H9 (cell line): ENCODE measurements around the gene SCLY. TPM values are rescaled to one million over a fixed set of nuclear protein-coding genes. Genes with fewer than 3 reads are reported as not detected.

ENCODE experiments used
- DNase-seq: peaks from one replicate; pipeline ENCODE4 v3.0.0-alpha.2; 2017
- H2AFZ ChIP-seq: one replicate; pipeline ENCODE4 v1.6.1; 2013; ENCODE audit warnings: mild to moderate bottlenecking, low read length, control low read depth, moderate library complexity
- H2AK5ac ChIP-seq: 2 replicates; pipeline ENCODE4 v1.6.1; 2013; ENCODE audit warnings: low read length, control low read depth, mixed read lengths; ENCODE audit not compliant: insufficient read length
- H2BK120ac ChIP-seq: one replicate; pipeline ENCODE4 v1.6.1; 2013; ENCODE audit warnings: low read depth, mild to moderate bottlenecking, low read length, control low read depth, inconsistent platforms; ENCODE audit not compliant: poor library complexity, severe bottlenecking
- H2BK12ac ChIP-seq: 2 replicates; pipeline ENCODE4 v1.6.1; 2013; ENCODE audit warnings: low read length, control low read depth, mixed read lengths, low read depth; ENCODE audit not compliant: insufficient read length
- H2BK15ac ChIP-seq: 2 replicates; pipeline ENCODE4 v1.6.1; 2013; ENCODE audit warnings: low read depth, low read length, control low read depth
- H2BK20ac ChIP-seq: one replicate; pipeline ENCODE4 v1.6.1; 2013; ENCODE audit warnings: low read depth, mild to moderate bottlenecking, low read length, control low read depth, inconsistent platforms; ENCODE audit not compliant: poor library complexity, severe bottlenecking
- H2BK5ac ChIP-seq: 2 replicates; pipeline ENCODE4 v1.6.1; 2013; ENCODE audit warnings: low read length, control low read depth, mixed read lengths; ENCODE audit not compliant: insufficient read length
- H3K14ac ChIP-seq: 2 replicates; pipeline ENCODE4 v1.6.1; 2013; ENCODE audit warnings: low read length, control low read depth; ENCODE audit not compliant: insufficient read depth
- H3K18ac ChIP-seq: 2 replicates; pipeline ENCODE4 v1.6.1; 2013; ENCODE audit warnings: low read depth, mild to moderate bottlenecking, mixed read lengths, low read length, control low read depth; ENCODE audit not compliant: insufficient read length
- H3K23ac ChIP-seq: 2 replicates; pipeline ENCODE4 v1.6.1; 2013; ENCODE audit warnings: low read length, control low read depth, mixed read lengths, low read depth; ENCODE audit not compliant: insufficient read length
- H3K23me2 ChIP-seq: 2 replicates; pipeline ENCODE4 v1.6.1; 2013; ENCODE audit warnings: low read depth, mild to moderate bottlenecking, mixed read lengths, low read length, control low read depth; ENCODE audit not compliant: insufficient read length, poor library complexity, severe bottlenecking
- H3K27ac ChIP-seq: 2 replicates; pipeline ENCODE4 v1.5.1; 2013; ENCODE audit warnings: low read length, control low read depth, mixed read lengths, low read depth; ENCODE audit not compliant: insufficient read length
- H3K27me3 ChIP-seq: 2 replicates; pipeline ENCODE4 v1.6.1; 2013; ENCODE audit warnings: low read length, control low read depth, inconsistent platforms; ENCODE audit not compliant: insufficient read depth
- H3K4ac ChIP-seq: 2 replicates; pipeline ENCODE4 v1.6.1; 2013; ENCODE audit warnings: low read depth, mild to moderate bottlenecking, control low read depth, inconsistent platforms, low read length, moderate library complexity
- H3K4me1 ChIP-seq: 2 replicates; pipeline ENCODE4 v1.6.1; 2013; ENCODE audit warnings: low read length, control low read depth, inconsistent platforms; ENCODE audit not compliant: insufficient read depth
- H3K4me2 ChIP-seq: 2 replicates; pipeline ENCODE4 v1.6.1; 2013; ENCODE audit warnings: low read length, control low read depth, mixed read lengths; ENCODE audit not compliant: insufficient read length, insufficient read depth
- H3K56ac ChIP-seq: 2 replicates; pipeline ENCODE4 v1.6.1; 2013; ENCODE audit warnings: low read depth, mild to moderate bottlenecking, mixed read lengths, low read length, control low read depth; ENCODE audit not compliant: insufficient read length
- H3K79me1 ChIP-seq: 2 replicates; pipeline ENCODE4 v1.6.1; 2013; ENCODE audit warnings: low read depth, mild to moderate bottlenecking, moderate library complexity, low read length, control low read depth, inconsistent platforms; ENCODE audit not compliant: insufficient read depth, poor library complexity, severe bottlenecking
- H3K79me2 ChIP-seq: 2 replicates; pipeline ENCODE4 v1.6.1; 2013; ENCODE audit warnings: low read length, control low read depth, inconsistent platforms; ENCODE audit not compliant: insufficient read depth
- H3K9ac ChIP-seq: 2 replicates; pipeline ENCODE4 v1.6.1; 2013; ENCODE audit warnings: low read length, control low read depth, mixed read lengths; ENCODE audit not compliant: insufficient read length; ENCODE audit errors: extremely low read depth
- H3K9me3 ChIP-seq: one replicate; pipeline ENCODE4 v1.6.1; 2013; ENCODE audit warnings: low read depth, low read length, inconsistent platforms; ENCODE audit not compliant: control insufficient read depth
- H3T11ph ChIP-seq: one replicate; pipeline ENCODE4 v1.6.1; 2013; ENCODE audit warnings: mild to moderate bottlenecking, low read length, control low read depth, inconsistent platforms
- H4K20me1 ChIP-seq: one replicate; pipeline ENCODE4 v1.6.1; 2013; ENCODE audit not compliant: control insufficient read depth, insufficient read length, insufficient read depth
- H4K5ac ChIP-seq: 2 replicates; pipeline ENCODE4 v1.6.1; 2013; ENCODE audit warnings: low read depth, mild to moderate bottlenecking, mixed read lengths, low read length, control low read depth; ENCODE audit not compliant: insufficient read length
- H4K8ac ChIP-seq: replicated peaks from 2 replicates; pipeline ENCODE4 v1.6.1; 2013; ENCODE audit warnings: low read length, control low read depth, mixed read lengths, low read depth; ENCODE audit not compliant: insufficient read length
- H4K91ac ChIP-seq: 2 replicates; pipeline ENCODE4 v1.6.1; 2013; ENCODE audit warnings: low read depth, mild to moderate bottlenecking, moderate library complexity, mixed read lengths, low read length, control low read depth; ENCODE audit not compliant: insufficient read length
- H3K27ac Mint-ChIP-seq, 3 experiments: 2 replicates in 2 of 3; 3 replicates in 1 of 3; pipeline ENCODE4 v1.8.0; 2020 to 2021; ENCODE audit warnings: mixed read lengths in 3 of 3, mild to moderate bottlenecking in 1 of 3, moderate library complexity in 1 of 3
- H3K27me3 Mint-ChIP-seq: 2 replicates; pipeline ENCODE4 v1.8.0; 2021; ENCODE audit warnings: low read depth, mild to moderate bottlenecking, moderate library complexity, mixed read lengths
- H3K36me3 Mint-ChIP-seq, 3 experiments: 2 replicates in 2 of 3; 3 replicates in 1 of 3; pipeline ENCODE4 v1.8.0; 2020 to 2021; ENCODE audit warnings: low read depth in 3 of 3, mixed read lengths in 3 of 3; ENCODE audit not compliant: insufficient read depth in 1 of 3
- H3K4me1 Mint-ChIP-seq, 2 experiments: 2 replicates each; pipeline ENCODE4 v1.8.0; 2020; ENCODE audit warnings: mixed read lengths in 2 of 2
- H3K4me3 Mint-ChIP-seq, 2 experiments: 2 replicates in 1 of 2; 3 replicates in 1 of 2; pipeline ENCODE4 v1.8.0; 2020 to 2021; ENCODE audit warnings: mild to moderate bottlenecking in 2 of 2, mixed read lengths in 2 of 2, moderate library complexity in 1 of 2
- H3K9me3 Mint-ChIP-seq, 2 experiments: 2 replicates in 1 of 2; 3 replicates in 1 of 2; pipeline ENCODE4 v1.8.0; 2020; ENCODE audit warnings: mild to moderate bottlenecking in 2 of 2, mixed read lengths in 2 of 2, moderate library complexity in 1 of 2
- CTCF ChIP-seq: fragments of 200-600 bp; sonication (generic); conservative IDR thresholded peaks from 3 replicates; pipeline ENCODE4 v1.8.0; 2021; ENCODE audit warnings: antibody characterized with exemption, mild to moderate bottlenecking
- WGBS: extraction: QIAGEN DNeasy Blood & Tissue Kit; methylation state at CpG from one replicate; pipeline ENCODE4 v1.1.7; 2013; ENCODE audit warnings: missing lambda C conversion rate, low lambda C conversion rate, mixed read lengths; ENCODE audit not compliant: insufficient read length; ENCODE audit errors: extremely low coverage; 5-methylcytosine and 5-hydroxymethylcytosine counted together
- total RNA-seq: library from RNA; stranded (reverse); gene quantifications from 2 replicates; pipeline ENCODE4 v1.2.1, GENCODE V29; 2021

The SCLY gene
- total RNA-seq, 1 experiment from 2014 or later: 55.3 TPM

DNA sequence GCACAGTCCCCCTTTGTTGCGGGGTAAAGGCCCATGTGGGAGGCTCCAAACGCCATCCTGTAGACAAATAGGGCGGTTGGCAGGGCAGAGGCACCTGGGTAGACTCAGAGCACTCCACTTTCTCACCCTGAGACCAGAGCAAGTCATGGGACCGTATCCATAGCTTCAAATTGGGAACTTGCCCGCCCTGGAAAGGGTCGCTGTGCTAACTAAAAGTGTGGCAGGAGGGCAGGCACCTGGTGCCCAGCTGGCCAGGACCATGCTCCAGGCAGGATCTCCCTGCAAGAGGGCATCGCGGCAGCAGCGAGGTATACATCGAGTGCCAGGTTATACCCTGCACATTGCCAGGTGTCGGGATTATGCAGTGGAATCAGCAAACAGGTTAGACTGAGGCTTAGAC is 20.8 kb upstream of the SCLY start:
- Mint-ChIP-seq H3K9me3 (no peaks in the 10 kb centered on the region), H3K27ac (no peak overlapping the region), H3K36me3 (peaks cover 17 to 63% (median 30%) of the 10 kb centered on the region in 3 experiments; a peak in 6 of 7 replicates), H3K4me1 (no peaks in the 10 kb centered on the region), H3K27me3 (no peaks in the 10 kb centered on the region), H3K4me3 (no peak overlapping the region)
- H2BK5ac ChIP-seq: no peak overlapping the region
- TF ChIP-seq CTCF: no peak
- no peak overlapping the region for H3K23ac ChIP-seq
- H3K9me3 ChIP-seq: no peaks in the 10 kb centered on the region
- H3K4me1 ChIP-seq: no peaks in the 10 kb centered on the region
- no peak overlapping the region for H2BK20ac ChIP-seq
- no peak overlapping the region for H2BK12ac ChIP-seq
- H3K18ac ChIP-seq: no peak overlapping the region
- H4K8ac ChIP-seq: no peak overlapping the region
- H3K4me2 ChIP-seq: no peak overlapping the region
- no peaks in the 10 kb centered on the region for H3K79me1 ChIP-seq
- DNase-seq: no peak
- no CpG with 5 or more reads among the region's 11 CpGs for WGBS
- no peak overlapping the region for H3K27ac ChIP-seq
- H2AFZ ChIP-seq: no peak overlapping the region
- H3K79me2 ChIP-seq: no peaks in the 10 kb centered on the region
- no peak overlapping the region for H4K5ac ChIP-seq
- H3T11ph ChIP-seq: no peak overlapping the region
- H3K4ac ChIP-seq: no peak overlapping the region
- H2BK15ac ChIP-seq: no peak overlapping the region
- no peak overlapping the region for H4K91ac ChIP-seq
- no peak overlapping the region for H3K56ac ChIP-seq
- H2BK120ac ChIP-seq: no peak overlapping the region
- H3K9ac ChIP-seq: no peak overlapping the region
- no peaks in the 10 kb centered on the region for H3K27me3 ChIP-seq
- H3K23me2 ChIP-seq: no peaks in the 10 kb centered on the region
- no peak overlapping the region for H2AK5ac ChIP-seq
- no peak overlapping the region for H3K14ac ChIP-seq
- no peaks in the 10 kb centered on the region for H4K20me1 ChIP-seq
